Esophagus squamous epithelium (tissue), 4 donors: ENCODE measurements around the gene MFNG.

Experiments
- POLR2A ChIP-seq, 4 donors: fragments of 450-650 bp; IDR thresholded peaks; one replicate each; pipeline ENCODE4 v1.6.1; 2017; ENCODE audit warnings: antibody characterized with exemption in 4 of 4, mild to moderate bottlenecking in 4 of 4, moderate library complexity in 3 of 4
- TF ChIP-seq, protein P1 (sequence below), 6 experiments: fragments of 450-650 bp in 4 of 6; fragments of 200-600 bp in 2 of 6; sonication (generic) in 2 of 6; IDR thresholded peaks; one replicate each; pipeline ENCODE4 v1.5.1; 2016 to 2019; ENCODE audit warnings: antibody characterized with exemption in 6 of 6, mild to moderate bottlenecking in 4 of 6, moderate library complexity in 4 of 6

- TF ChIP-seq POLR2A (IDR thresholded peaks at IDR 0.05): no peak
- TF ChIP-seq, protein P1, sequence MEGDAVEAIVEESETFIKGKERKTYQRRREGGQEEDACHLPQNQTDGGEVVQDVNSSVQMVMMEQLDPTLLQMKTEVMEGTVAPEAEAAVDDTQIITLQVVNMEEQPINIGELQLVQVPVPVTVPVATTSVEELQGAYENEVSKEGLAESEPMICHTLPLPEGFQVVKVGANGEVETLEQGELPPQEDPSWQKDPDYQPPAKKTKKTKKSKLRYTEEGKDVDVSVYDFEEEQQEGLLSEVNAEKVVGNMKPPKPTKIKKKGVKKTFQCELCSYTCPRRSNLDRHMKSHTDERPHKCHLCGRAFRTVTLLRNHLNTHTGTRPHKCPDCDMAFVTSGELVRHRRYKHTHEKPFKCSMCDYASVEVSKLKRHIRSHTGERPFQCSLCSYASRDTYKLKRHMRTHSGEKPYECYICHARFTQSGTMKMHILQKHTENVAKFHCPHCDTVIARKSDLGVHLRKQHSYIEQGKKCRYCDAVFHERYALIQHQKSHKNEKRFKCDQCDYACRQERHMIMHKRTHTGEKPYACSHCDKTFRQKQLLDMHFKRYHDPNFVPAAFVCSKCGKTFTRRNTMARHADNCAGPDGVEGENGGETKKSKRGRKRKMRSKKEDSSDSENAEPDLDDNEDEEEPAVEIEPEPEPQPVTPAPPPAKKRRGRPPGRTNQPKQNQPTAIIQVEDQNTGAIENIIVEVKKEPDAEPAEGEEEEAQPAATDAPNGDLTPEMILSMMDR (IDR thresholded peaks at IDR 0.05): no peak
These were observed 47.8 kb upstream of the MFNG start for GRCh38 chr22:37533995-37534394.
